OCI-LY7 (cell line): ENCODE measurements around the gene GMDS. TPM values are rescaled to one million over a fixed set of nuclear protein-coding genes. Genes with fewer than 3 reads are reported as not detected.

ENCODE experiments used
- BruUV-seq: library from RNA; stranded (reverse); fragments of 400-500 nt; replicated peaks from 2 replicates; lab custom pipeline; 2021; lab: Mats Ljungman, UMichigan
- CTCF ChIA-PET: fragments of 300-600 bp; sonication (Branson Sonifier 250); formaldehyde crosslinking; loops from one replicate; lab custom pipeline; 2022; ENCODE audit warnings: antibody characterized with exemption; ENCODE audit not compliant: unreplicated experiment; lab: Charles Lee
- POLR2A ChIA-PET: fragments of 300-600 bp; sonication (Branson Sonifier 250); formaldehyde crosslinking; loops from one replicate; lab custom pipeline; 2022; ENCODE audit warnings: antibody characterized with exemption; lab: Charles Lee
- DNase-seq: peaks from one replicate; pipeline ENCODE4 v3.0.0-alpha.2; 2015; ENCODE audit warnings: low spot score
- H2AFZ ChIP-seq: fragments of 200-600 bp; sonication (generic), shearing (Covaris generic); 2 replicates; pipeline ENCODE4 v1.6.1; 2014; ENCODE audit warnings: mild to moderate bottlenecking, antibody characterized with exemption, low read length, moderate library complexity
- H3K27ac ChIP-seq: fragments of 200-600 bp; sonication (generic); 2 replicates; pipeline ENCODE4 v1.5.1; 2014; ENCODE audit warnings: mixed run types, low read depth, mild to moderate bottlenecking, moderate library complexity, low read length, inconsistent platforms; ENCODE audit not compliant: poor library complexity, severe bottlenecking
- H3K36me3 ChIP-seq: fragments of 200-600 bp; sonication (generic); 2 replicates; pipeline ENCODE4 v1.6.1; 2014; ENCODE audit warnings: mild to moderate bottlenecking, antibody characterized with exemption, low read length, moderate library complexity, mixed read lengths; ENCODE audit not compliant: insufficient read depth
- H3K4me1 ChIP-seq: fragments of 200-600 bp; sonication (generic); 2 replicates; pipeline ENCODE4 v1.5.1; 2014; ENCODE audit warnings: mild to moderate bottlenecking, low read length; ENCODE audit not compliant: insufficient read depth, poor library complexity, severe bottlenecking
- H3K4me2 ChIP-seq: fragments of 200-600 bp; sonication (generic); 2 replicates; pipeline ENCODE4 v1.6.1; 2014; ENCODE audit warnings: mild to moderate bottlenecking, low read length
- H3K4me3 ChIP-seq: fragments of 200-600 bp; sonication (generic); 2 replicates; pipeline ENCODE4 v1.5.1; 2014; ENCODE audit warnings: mild to moderate bottlenecking, low read depth, low read length; ENCODE audit not compliant: poor library complexity, severe bottlenecking
- H3K79me2 ChIP-seq: fragments of 200-600 bp; sonication (generic); 2 replicates; pipeline ENCODE4 v1.6.1; 2016; ENCODE audit warnings: low read depth, mild to moderate bottlenecking, low read length, moderate library complexity, mixed read lengths; ENCODE audit not compliant: insufficient read depth
- H3K9me2 ChIP-seq: fragments of 200-600 bp; sonication (generic); 2 replicates; pipeline ENCODE4 v1.6.1; 2016; ENCODE audit warnings: mild to moderate bottlenecking, low read length, mixed read lengths; ENCODE audit not compliant: insufficient read depth
- H3K9me3 ChIP-seq: fragments of 200-600 bp; sonication (generic); 2 replicates; pipeline ENCODE4 v1.6.1; 2014; ENCODE audit warnings: mild to moderate bottlenecking, mixed run types, low read length, mixed read lengths
- H4K20me1 ChIP-seq: fragments of 200-600 bp; sonication (generic); 2 replicates; pipeline ENCODE4 v1.6.1; 2014; ENCODE audit warnings: mild to moderate bottlenecking, antibody characterized with exemption, low read length, moderate library complexity, mixed read lengths; ENCODE audit not compliant: insufficient read depth
- CTCF ChIP-seq: fragments of 200-600 bp; sonication (generic); conservative IDR thresholded peaks from 2 replicates; pipeline ENCODE4 v1.5.1; 2014; ENCODE audit warnings: mild to moderate bottlenecking, antibody characterized with exemption, low read length, moderate library complexity, mixed read lengths
- EZH2phosphoT487 ChIP-seq: fragments of 200-600 bp; sonication (generic); IDR thresholded peaks from 2 replicates; pipeline ENCODE4 v1.6.1; 2018; ENCODE audit warnings: low read depth, borderline replicate concordance, mild to moderate bottlenecking, mixed run types, antibody characterized with exemption, low read length, moderate library complexity, mixed read lengths
- intact Hi-C: fragments of 100-400 bp; cut with micrococcal nuclease; formaldehyde crosslinking; loops from one replicate; pipeline ENCODE4 v1.10.0; 2022; ENCODE audit not compliant: unreplicated experiment
- total RNA-seq, 2 experiments: library from RNA; depleted of rRNA in 1 of 2; stranded (reverse); fragments of >200 nt in 1 of 2; shearing (Covaris generic) in 1 of 2; gene quantifications; 2 replicates each; pipeline ENCODE4 v1.2.3, GENCODE V29; 2014 to 2022

Gene GMDS
- total RNA-seq, 2 experiments from 2014 or later: 9.9 to 26.8 TPM

GRCh38 chr6:1965596-1966224 lies 279.7 kb downstream of the GMDS start:
- H3K4me1 ChIP-seq: no peaks in the 10 kb centered on the region
- no peaks in the 10 kb centered on the region for H3K9me3 ChIP-seq
- no peaks in the 10 kb centered on the region for H3K9me2 ChIP-seq
- no peak overlapping the region for H2AFZ ChIP-seq
- H3K4me3 ChIP-seq: no peak overlapping the region
- no peak for TF ChIP-seq EZH2phosphoT487
- no peak for TF ChIP-seq CTCF
- H3K27ac ChIP-seq: no peak overlapping the region
- no peaks in the 10 kb centered on the region for H4K20me1 ChIP-seq
- POLR2A ChIA-PET: no interaction called here
- BruUV-seq: no TSS peak
- H3K4me2 ChIP-seq: no peak overlapping the region
- no peaks in the 10 kb centered on the region for H3K79me2 ChIP-seq
- CTCF ChIA-PET: no interaction called here
- intact Hi-C loops: no loop called here
- H3K36me3 ChIP-seq: no peaks in the 10 kb centered on the region
- no peak for DNase-seq

- no peaks in the 10 kb centered on the region for H3K9me2 ChIP-seq
- H3K4me3 ChIP-seq: no peak overlapping the region
- no peak for TF ChIP-seq EZH2phosphoT487
- no peaks in the 10 kb centered on the region for H3K4me1 ChIP-seq
- no peaks in the 10 kb centered on the region for H3K79me2 ChIP-seq
- intact Hi-C loops: no loop called here
- ChIA-PET POLR2A (no interaction called here), CTCF (no interaction called here)
- DNase-seq: no peak
- BruUV-seq: no TSS peak
- no peaks in the 10 kb centered on the region for H3K9me3 ChIP-seq
- no peak overlapping the region for H3K27ac ChIP-seq
- H3K36me3 ChIP-seq: no peaks in the 10 kb centered on the region
- no peak overlapping the region for H2AFZ ChIP-seq
- H4K20me1 ChIP-seq: no peaks in the 10 kb centered on the region
- H3K4me2 ChIP-seq: no peak overlapping the region
Measured at GRCh38 chr6:1963596-1963995, 281.8 kb downstream of the GMDS start.

DNA sequence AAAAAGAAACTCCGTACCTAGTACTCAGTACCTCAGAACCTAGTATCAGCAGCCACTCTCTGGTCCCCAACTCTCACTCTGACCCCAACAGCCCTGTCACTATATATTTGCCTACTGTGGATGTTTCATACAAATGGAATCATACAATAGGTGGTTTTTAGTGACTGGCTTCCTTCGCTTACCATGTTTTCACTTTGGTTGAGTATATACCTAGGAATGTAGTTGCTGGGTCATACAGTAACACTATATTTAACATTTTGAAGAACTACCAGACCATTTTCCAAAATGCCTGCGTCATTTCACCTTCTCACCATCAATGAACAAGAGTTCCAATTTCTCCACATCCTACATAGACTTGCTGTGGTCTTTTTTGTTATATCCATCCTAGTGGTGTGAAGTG lies 283.2 kb downstream of the GMDS start:
- Histone ChIP-seq H3K36me3 (no peaks in the 10 kb centered on the region), H2AFZ (no peak overlapping the region), H3K9me3 (no peaks in the 10 kb centered on the region), H3K79me2 (no peaks in the 10 kb centered on the region), H4K20me1 (no peaks in the 10 kb centered on the region), H3K4me1 (no peaks in the 10 kb centered on the region), H3K4me2 (no peak overlapping the region), H3K27ac (no peak overlapping the region), H3K4me3 (no peak overlapping the region), H3K9me2 (no peaks in the 10 kb centered on the region)
- ChIA-PET POLR2A (no interaction called here), CTCF (no interaction called here)
- DNase-seq: no peak
- intact Hi-C loops: no loop called here
- no TSS peak for BruUV-seq
- TF ChIP-seq CTCF (no peak), EZH2phosphoT487 (no peak)
